Activated CD8-positive, alpha-beta T cell treated with anti-CD3 and anti-CD28 coated beads for 36 hours (primary cell): ENCODE results near the gene ZDHHC24. TPM values are rescaled to one million over a fixed set of nuclear protein-coding genes. Genes with fewer than 3 reads are reported as not detected.
A peak's percentile ranks its signal among the peaks of the same experiment; 100 is the strongest.

Experiments
- ATAC-seq: fragments of 200-7000 bp; cut with Tn5 transposase; one replicate; pipeline ENCODE4 v1.10.0; 2021; ENCODE audit warnings: mild to moderate bottlenecking, moderate library complexity
- CTCF ChIA-PET: fragments of 350-600 bp; sonication (Branson Sonifier 250); formaldehyde crosslinking; loops from one replicate; lab custom pipeline; 2021; ENCODE audit warnings: antibody characterized with exemption; lab: Charles Lee
- POLR2A ChIA-PET: fragments of 350-600 bp; sonication (Branson Sonifier 250); formaldehyde crosslinking; loops from one replicate; lab custom pipeline; 2021; ENCODE audit warnings: antibody characterized with exemption; lab: Charles Lee
- DNase-seq: peaks from one replicate; pipeline ENCODE4 v3.0.0-alpha.2; 2020
- H3K27ac Mint-ChIP-seq: one replicate; pipeline ENCODE4 v1.8.0; 2021; ENCODE audit warnings: mild to moderate bottlenecking, mixed read lengths
- H3K27me3 Mint-ChIP-seq: one replicate; pipeline ENCODE4 v1.8.0; 2021; ENCODE audit warnings: mixed read lengths
- H3K36me3 Mint-ChIP-seq: one replicate; pipeline ENCODE4 v1.8.0; 2021; ENCODE audit warnings: low read depth, mixed read lengths
- H3K4me1 Mint-ChIP-seq: one replicate; pipeline ENCODE4 v1.8.0; 2021; ENCODE audit warnings: low read depth, mixed read lengths
- H3K4me3 Mint-ChIP-seq: one replicate; pipeline ENCODE4 v1.8.0; 2021; ENCODE audit warnings: mild to moderate bottlenecking, moderate library complexity, mixed read lengths
- H3K9me3 Mint-ChIP-seq: one replicate; pipeline ENCODE4 v1.8.0; 2021; ENCODE audit warnings: mixed read lengths
- CTCF ChIP-seq: fragments of 200-600 bp; IDR thresholded peaks from one replicate; pipeline ENCODE4 v1.8.0; 2022; ENCODE audit warnings: antibody characterized with exemption, mild to moderate bottlenecking
- intact Hi-C: fragments of 100-400 bp; cut with micrococcal nuclease; formaldehyde crosslinking; loops from one replicate; pipeline ENCODE4 v1.10.0; 2022
- total RNA-seq, 2 experiments: library from RNA; stranded (reverse); gene quantifications; one replicate each; pipeline ENCODE4 v1.2.3, GENCODE V29; 2021

The ZDHHC24 gene
- 10 to 100 TPM; 13.2 to 14.0 TPM for total RNA-seq

GRCh38 chr11:66545701-66546367 is at the start of gene ZDHHC24:
ZDHHC24 (minus strand) TSS chr11:66546048; CDS start chr11:66546003, 45 bp downstream.
- POLR2A ChIA-PET = interaction anchor here (0.6 to 2.5 kb wide), 11 partner anchors 13 to 132 kb away, joined by 3 to 21 read pairs (median 3); partner anchors contain the start of genes MRPL11, RBM14, RBM4 and RBM4B
- peak within 1 kb of the TSS; percentile 85 for H3K4me3 Mint-ChIP-seq
- TF ChIP-seq CTCF = no peak
- intact Hi-C loops = loop anchor here (10.0 kb wide), 2 partner anchors 61 to 129 kb away; partner anchors contain the start of genes DPP3 and RBM4B
- H3K4me1 Mint-ChIP-seq = peaks cover 17% of the 10 kb centered on the region
- CTCF ChIA-PET = interaction anchor here (0.8 to 2.8 kb wide), 9 partner anchors 13 to 160 kb away, joined by 3 to 23 read pairs (median 4); partner anchors contain the start of genes BBS1, CCDC87, CCS and DPP3
- peak; percentile 90 for ATAC-seq
- no peaks in the 10 kb centered on the region for H3K27me3 Mint-ChIP-seq
- peak within 1 kb of the TSS; percentile 83 for H3K27ac Mint-ChIP-seq
- peak; percentile 96 for DNase-seq
- H3K9me3 Mint-ChIP-seq = no peaks in the 10 kb centered on the region
- H3K36me3 Mint-ChIP-seq = peaks cover 10% of the 10 kb centered on the region

- Mint-ChIP-seq H3K9me3 (no peaks in the 10 kb centered on the region), H3K4me3 (peak overlapping the region; percentile 59), H3K36me3 (no peaks in the 10 kb centered on the region), H3K27ac (peak overlapping the region; percentile 80), H3K4me1 (peaks cover 24% of the 10 kb centered on the region), H3K27me3 (no peaks in the 10 kb centered on the region)
- no peak for TF ChIP-seq CTCF
- ATAC-seq (no peak), DNase-seq (peak; percentile 30)
- ChIA-PET POLR2A (interaction anchor here (0.7 to 2.8 kb wide), 10 partner anchors 10 to 248 kb away, joined by 3 to 14 read pairs (median 6); partner anchors contain the start of genes RBM14, RBM4 and RCE1), CTCF (interaction anchor here (0.6 to 5.8 kb wide), 6 partner anchors 16 to 354 kb away, joined by 3 to 67 read pairs (median 4); partner anchors contain the start of genes RBM4 and RBM4B)
- intact Hi-C loops = no loop called here
Measured at GRCh38 chr11:66595245-66595904, 49.5 kb upstream of the ZDHHC24 start.

- DNase-seq (no peak), ATAC-seq (no peak)
- no peak for TF ChIP-seq CTCF
- no peaks in the 10 kb centered on the region for H3K9me3 Mint-ChIP-seq
- peak overlapping the region; percentile 97 for H3K27ac Mint-ChIP-seq
- intact Hi-C loops = loop anchor here (5.0 kb wide), 1 partner anchor 84 kb away; the partner anchor contains the start of gene RBM4B
- no peaks in the 10 kb centered on the region for H3K36me3 Mint-ChIP-seq
- H3K4me1 Mint-ChIP-seq = peaks cover 24% of the 10 kb centered on the region
- H3K4me3 Mint-ChIP-seq = peak overlapping the region; percentile 99
- ChIA-PET CTCF (interaction anchor here (0.9 to 5.8 kb wide), 7 partner anchors 14 to 230 kb away, joined by 3 to 67 read pairs (median 3); partner anchors contain the start of genes CTSF, MRPL11 and RBM4B), POLR2A (interaction anchor here (0.8 to 2.8 kb wide), 8 partner anchors 9 to 114 kb away, joined by 3 to 14 read pairs (median 4); partner anchors contain the start of genes DPP3, RBM14 and RBM4B)
- no peaks in the 10 kb centered on the region for H3K27me3 Mint-ChIP-seq
Measured at GRCh38 chr11:66593650-66594049, 47.8 kb upstream of the ZDHHC24 start.

- POLR2A ChIA-PET = interaction anchor here (0.8 to 2.8 kb wide), 8 partner anchors 9 to 113 kb away, joined by 3 to 14 read pairs (median 4); partner anchors contain the start of genes DPP3, RBM14 and RBM4B
Measured at GRCh38 chr11:66593303-66593635, 47.4 kb upstream of the ZDHHC24 start.

More at GRCh38 chr11:66593303-66593635, 47.4 kb upstream of the ZDHHC24 start:
- Mint-ChIP-seq H3K9me3 (no peaks in the 10 kb centered on the region), H3K4me1 (peaks cover 24% of the 10 kb centered on the region), H3K36me3 (no peaks in the 10 kb centered on the region), H3K4me3 (peak overlapping the region; percentile 99), H3K27ac (peak overlapping the region; percentile 97), H3K27me3 (no peaks in the 10 kb centered on the region)
- TF ChIP-seq CTCF = no peak
- CTCF ChIA-PET = interaction anchor here (1.1 to 5.8 kb wide), 13 partner anchors 9 to 222 kb away, joined by 3 to 67 read pairs (median 7); partner anchors contain the start of genes CTSF, MRPL11, RBM4 and RBM4B
- peak; percentile 11 for DNase-seq
- peak; percentile 5 for ATAC-seq
- intact Hi-C loops = loop anchor here (5.0 kb wide), 1 partner anchor 84 kb away; the partner anchor contains the start of gene RBM4B
